Head of caudate nucleus (tissue), 42 donors: ENCODE results near the gene WWOX.
A peak's percentile ranks its signal among the peaks of the same experiment; 100 is the strongest.

Experiments used
- DNase-seq, 42 donors: peaks; one replicate each; pipeline versions ENCODE4 v3.0.0 to v3.0.0-alpha.2; 2020 to 2021; ENCODE audit warnings: mixed read lengths in 7 of 42
- intact Hi-C: fragments of 100-400 bp; cut with DNase I; formaldehyde crosslinking; loops from one replicate; pipeline ENCODE4 v1.15.0; 2022

WWOX gene

GRCh38 chr16:78237841-78238240, 138.4 kb downstream of the WWOX start:
- peak in 1 of 42 donors; percentile 35 for DNase-seq
- intact Hi-C loops = loop anchor here (5.0 kb wide), 1 partner anchor 116 kb away; no protein-coding TSS in a partner anchor

GRCh38 chr16:78240459-78241222, 141.2 kb downstream of the WWOX start:
- intact Hi-C loops = no loop called here

GRCh38 chr16:78242239-78242630, 142.8 kb downstream of the WWOX start:
- no peak for DNase-seq
- intact Hi-C loops = no loop called here

More at GRCh38 chr16:78240459-78241222, 141.2 kb downstream of the WWOX start:
- DNase-seq = peak in 3 of 42 donors; percentile 5 to 32 (median 19)

DNA sequence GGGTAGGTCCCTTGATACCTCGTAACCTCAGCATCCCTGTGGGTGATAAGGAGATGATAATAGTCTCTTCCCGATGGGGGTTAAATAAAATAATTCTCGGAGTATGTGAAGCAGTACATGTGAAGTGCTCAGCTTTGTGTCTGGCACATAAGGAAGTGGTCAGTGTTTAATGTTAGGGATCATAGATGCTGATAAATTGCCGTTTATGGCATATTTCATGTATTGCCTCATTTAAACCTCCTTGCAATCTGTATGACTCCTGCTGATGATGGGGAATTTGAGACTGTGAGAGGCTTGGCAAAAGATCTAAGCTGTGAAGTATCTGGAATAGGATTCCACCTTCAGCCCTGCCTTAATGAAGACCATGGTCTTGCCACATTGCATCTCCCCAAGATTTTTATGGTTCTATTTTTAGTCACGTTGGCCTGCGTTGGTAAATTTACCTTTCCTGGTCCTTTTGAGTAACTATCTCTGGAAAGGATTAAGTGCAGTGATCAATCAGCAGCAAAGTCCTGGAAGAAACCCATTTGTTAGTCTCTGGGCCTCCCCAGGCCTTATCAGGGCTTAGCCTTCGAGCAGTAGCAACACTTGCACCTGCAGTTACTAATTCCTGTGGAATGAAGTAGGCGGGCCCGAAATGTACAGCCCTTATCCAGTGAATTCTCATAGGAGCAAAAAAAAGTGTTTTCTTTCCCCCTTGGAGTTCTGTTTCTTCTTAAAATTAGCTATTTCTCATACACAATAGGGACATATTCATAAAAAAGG, 144.9 kb downstream of the WWOX start:
- intact Hi-C loops = no loop called here

GRCh38 chr16:78246559-78246958, 147.1 kb downstream of the WWOX start:
- intact Hi-C loops = no loop called here
- DNase-seq = no peak

More for the DNA sequence above, 144.9 kb downstream of the WWOX start:
- DNase-seq = peak in 1 of 42 donors; percentile 10

DNA sequence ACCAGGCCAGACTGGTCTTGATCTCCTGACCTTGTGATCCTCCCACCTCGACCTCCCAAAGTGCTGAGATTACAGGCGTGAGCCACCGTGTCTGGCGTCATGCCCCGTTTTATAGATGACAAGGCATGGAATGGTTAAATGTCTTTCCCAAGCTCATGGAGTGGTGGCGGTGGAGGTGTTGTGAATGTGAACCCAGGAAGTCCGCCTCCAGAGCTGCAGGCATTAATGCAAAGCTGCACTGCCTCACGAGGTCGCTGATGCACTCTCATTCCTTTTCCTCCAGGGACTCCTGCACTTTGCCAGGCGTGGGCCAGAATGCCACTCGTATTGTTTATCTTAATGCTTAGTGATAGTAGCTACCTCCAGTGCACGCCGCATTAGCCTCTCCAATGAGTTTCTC, 149.6 kb downstream of the WWOX start:
- intact Hi-C loops = no loop called here
- DNase-seq = peak in 25 of 42 donors; percentile 8 to 71 (median 33)

DNA sequence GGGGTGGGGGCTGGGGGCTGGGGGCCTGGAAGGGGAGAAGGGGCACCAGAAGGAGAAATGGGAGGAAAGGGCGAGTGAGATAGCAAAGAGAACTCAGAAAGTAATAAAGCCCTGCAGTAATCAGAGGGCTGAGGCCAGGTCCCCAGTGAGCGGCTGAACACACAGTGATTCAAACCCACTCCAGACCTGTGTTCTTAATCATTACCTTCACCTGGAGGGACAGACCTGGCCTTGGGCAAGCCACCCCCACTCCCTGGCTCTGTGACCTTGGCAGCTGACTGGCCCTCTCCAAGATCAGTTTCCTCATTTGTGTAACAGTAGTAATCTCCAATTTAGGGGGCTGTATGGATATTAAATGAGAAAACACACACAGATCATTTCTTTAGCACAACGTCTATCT, 150.4 kb downstream of the WWOX start:
- intact Hi-C loops = no loop called here
- DNase-seq = peak in 1 of 42 donors; percentile 19

- intact Hi-C loops = no loop called here
- no peak for DNase-seq
Measured at GRCh38 chr16:78251115-78251514, 151.7 kb downstream of the WWOX start.

GRCh38 chr16:78252757-78253156, 153.3 kb downstream of the WWOX start:
- no peak for DNase-seq
- intact Hi-C loops = no loop called here

- no peak for DNase-seq
- intact Hi-C loops = no loop called here
Measured at GRCh38 chr16:78254841-78255240, 155.4 kb downstream of the WWOX start.

GRCh38 chr16:78256686-78257375, 157.4 kb downstream of the WWOX start:
- peak in 1 of 42 donors; percentile 5 for DNase-seq
- intact Hi-C loops = no loop called here

DNA sequence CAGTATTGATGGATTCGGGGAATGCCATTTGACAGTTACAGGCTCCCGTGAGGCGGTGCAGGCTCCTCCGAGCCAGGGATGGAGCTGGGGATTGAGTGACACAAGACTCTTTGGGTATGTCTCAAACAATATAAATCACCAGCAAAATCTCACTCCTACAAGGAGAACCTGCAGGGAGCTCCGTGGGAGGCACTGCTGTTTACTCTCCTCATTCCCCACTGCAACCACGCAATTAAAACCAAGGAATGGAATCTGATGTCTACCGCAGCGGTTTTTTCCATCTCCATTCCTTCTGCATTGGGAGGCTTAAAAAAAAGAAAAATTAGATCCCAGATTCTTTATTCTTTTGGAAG, 157.9 kb downstream of the WWOX start:
- peak in 1 of 42 donors; percentile 7 for DNase-seq
- intact Hi-C loops = no loop called here

- DNase-seq = no peak
- intact Hi-C loops = no loop called here
Measured at GRCh38 chr16:78258375-78259065, 159.1 kb downstream of the WWOX start.

DNA sequence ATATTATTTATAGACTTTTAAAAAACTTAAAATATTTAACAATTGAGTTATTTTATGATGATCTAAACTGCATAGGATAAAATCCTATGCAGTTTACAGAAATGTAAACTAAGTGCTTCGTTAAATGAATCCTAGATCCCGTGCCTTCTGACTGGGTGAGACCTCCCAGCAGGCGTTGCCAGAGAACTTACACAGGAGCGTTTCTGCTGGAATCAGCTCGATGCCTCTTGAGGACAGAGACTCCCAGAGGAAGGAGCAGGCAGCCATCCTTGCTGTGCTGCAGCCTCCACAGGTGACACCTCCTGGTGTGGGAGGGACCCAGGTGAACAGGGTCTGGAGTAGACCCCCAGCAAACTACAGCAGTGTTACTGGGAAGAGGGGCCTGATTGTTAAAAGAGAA, 160.4 kb downstream of the WWOX start:
- intact Hi-C loops = no loop called here

DNA sequence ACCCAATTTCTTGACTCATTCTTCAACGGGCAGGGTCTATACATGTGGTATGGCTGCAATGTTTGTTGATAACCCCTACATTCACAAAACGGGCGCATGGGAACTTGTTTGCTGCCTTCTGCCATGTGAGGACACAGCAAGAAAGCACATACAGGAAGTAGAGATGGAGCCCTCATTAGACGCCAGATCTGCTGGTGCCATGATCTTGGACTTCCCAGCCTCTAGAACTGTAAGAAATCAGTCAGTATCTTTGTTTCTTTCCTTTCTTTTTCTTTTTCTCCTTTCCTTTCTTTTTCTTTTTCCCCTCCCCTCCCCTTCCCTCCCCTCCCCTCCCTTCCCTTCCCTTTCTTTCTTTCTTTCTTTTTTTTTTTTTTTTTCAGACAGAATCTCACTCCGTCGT, 165.2 kb downstream of the WWOX start:
- DNase-seq = no peak
- intact Hi-C loops = no loop called here

More for the DNA sequence above, 160.4 kb downstream of the WWOX start:
- DNase-seq = peak in 1 of 42 donors; percentile 32

DNA sequence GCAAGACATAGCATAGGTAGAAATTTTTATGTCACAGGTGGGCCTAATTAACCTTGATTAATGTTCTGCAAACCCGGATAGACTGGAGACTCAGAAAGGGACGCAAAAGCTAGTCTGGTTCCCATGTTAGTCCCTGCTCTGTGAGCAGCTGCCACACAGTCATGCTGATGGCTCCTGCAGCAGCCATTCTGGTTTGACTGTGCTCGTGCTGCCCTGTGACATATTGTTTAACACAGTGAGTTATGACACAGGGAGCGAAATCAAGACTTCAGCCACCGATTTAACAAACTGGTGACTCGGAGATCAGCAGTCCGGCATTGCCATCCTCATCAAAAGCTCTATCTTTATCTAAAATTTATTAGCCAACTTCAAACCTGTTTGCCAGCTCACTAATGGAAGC, 169.8 kb downstream of the WWOX start:
- no peak for DNase-seq
- intact Hi-C loops = no loop called here

DNA sequence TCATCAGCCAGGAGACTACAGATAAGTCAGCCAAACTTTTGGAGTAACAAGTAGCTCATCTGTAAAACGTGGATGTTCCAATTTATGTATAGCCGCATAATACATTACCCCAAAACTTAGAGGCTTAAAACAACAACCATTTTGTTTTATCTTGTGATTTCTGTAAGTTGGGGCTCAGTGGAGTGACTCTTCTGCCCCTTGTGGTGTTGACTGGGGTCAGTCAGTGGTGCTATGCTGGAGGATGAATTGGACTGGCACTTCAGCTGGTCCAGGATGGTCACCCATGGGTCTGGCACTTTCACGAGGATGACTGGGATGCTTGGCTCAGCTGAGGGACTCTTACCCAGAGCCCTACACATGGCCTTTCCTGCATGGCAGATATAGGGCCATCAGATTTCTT, 172.5 kb downstream of the WWOX start:
- no peak for DNase-seq
- intact Hi-C loops = no loop called here

DNA sequence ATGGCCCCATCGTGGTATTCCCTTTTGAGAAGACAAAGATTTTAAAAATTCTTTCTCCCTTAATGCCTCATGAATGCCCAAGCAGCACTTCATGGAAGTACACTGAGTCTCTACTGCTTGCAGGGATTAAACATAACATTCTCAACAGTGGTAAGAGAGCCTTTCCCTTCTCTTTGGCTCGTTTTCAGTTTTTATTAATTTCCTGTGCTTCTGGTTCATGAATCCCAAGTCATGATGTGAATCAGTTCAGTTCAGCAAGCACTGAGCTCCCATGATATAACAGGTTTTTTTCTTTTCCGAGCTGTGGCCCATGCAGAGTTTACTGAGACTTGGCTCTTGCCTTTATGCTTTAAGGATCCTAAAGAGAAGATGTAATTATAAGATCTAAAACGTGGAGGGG, 175.3 kb downstream of the WWOX start:
- intact Hi-C loops = no loop called here
- DNase-seq = no peak

DNA sequence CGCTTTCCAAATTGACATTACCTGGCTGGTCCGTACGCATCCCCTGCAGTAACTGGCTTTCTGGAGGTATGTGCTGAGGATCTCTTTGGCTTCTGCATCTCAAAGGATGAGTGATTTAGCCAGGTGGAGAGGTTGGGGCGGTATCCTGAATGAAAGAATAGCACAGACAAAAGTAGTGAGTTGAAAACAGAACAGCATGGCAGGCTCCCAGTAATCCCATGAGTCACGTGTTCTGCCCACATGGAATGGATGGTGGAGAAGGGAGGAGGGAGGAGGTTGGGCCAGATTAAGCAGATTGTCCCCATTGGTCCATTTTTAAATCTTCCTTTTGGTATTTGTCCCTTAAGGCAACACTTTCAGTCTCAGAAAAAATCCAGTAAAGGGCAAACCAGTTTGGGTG, 176.0 kb downstream of the WWOX start:
- no peak for DNase-seq

More for the DNA sequence above, 176.0 kb downstream of the WWOX start:
- intact Hi-C loops = no loop called here
